ENCODE results near the gene MINK1. TPM values are rescaled to one million over a fixed set of nuclear protein-coding genes. Genes with fewer than 3 reads are reported as not detected.
"Not testable (repeated sequence)": the region's sequence is repeated elsewhere in the genome, so short reads cannot be mapped to it uniquely, and the experiment has no call there.

MINK1 gene
- total and polyA plus RNA-seq, 9 donors, result 11.8 to 39.3 (median 29.1) TPM

GRCh38 chr17:4810696-4811290 lies 22.3 kb upstream of the MINK1 start:
- Histone ChIP-seq H3K36me3 (ENCODE audit: control insufficient read depth, insufficient read depth, low read length) (peaks cover 40% of the 10 kb centered on the region), H3K4me3 (ENCODE audit: low read length) (no peak overlapping the region), H3K9me3 (replicated peaks; ENCODE audit: control insufficient read depth, low read depth, low read length) (no peaks in the 10 kb centered on the region), H3K27me3 (ENCODE audit: control insufficient read depth, insufficient read depth, low read length) (no peaks in the 10 kb centered on the region), H3K4me1 (ENCODE audit: control insufficient read depth, insufficient read depth, low read length) (peaks cover 14% of the 10 kb centered on the region), H3K27ac (ENCODE audit: low read length) (no peak overlapping the region)
- 61% methylated on average over 13 of the region's 13 CpGs for WGBS (ENCODE audit: insufficient coverage)
- DNase-seq, result peak; percentile 25

GRCh38 chr17:4811471-4811870 lies 21.7 kb upstream of the MINK1 start:
- Histone ChIP-seq H3K27ac (ENCODE audit: low read length) (no peak overlapping the region), H3K27me3 (ENCODE audit: control insufficient read depth, insufficient read depth, low read length) (no peaks in the 10 kb centered on the region), H3K36me3 (ENCODE audit: control insufficient read depth, insufficient read depth, low read length) (peaks cover 43% of the 10 kb centered on the region), H3K4me1 (ENCODE audit: control insufficient read depth, insufficient read depth, low read length) (peaks cover 14% of the 10 kb centered on the region), H3K4me3 (ENCODE audit: low read length) (no peak overlapping the region), H3K9me3 (replicated peaks; ENCODE audit: control insufficient read depth, low read depth, low read length) (no peaks in the 10 kb centered on the region)
- DNase-seq, result no peak
- WGBS (ENCODE audit: insufficient coverage), result 96% methylated on average over 4 of the region's 12 CpGs

GRCh38 chr17:4812690-4813089 lies 20.4 kb upstream of the MINK1 start:
- DNase-seq, result no peak
- H3K4me1 ChIP-seq (ENCODE audit: control insufficient read depth, insufficient read depth, low read length), result peaks cover 12% of the 10 kb centered on the region
- no peak overlapping the region for H3K4me3 ChIP-seq (ENCODE audit: low read length)
- no peaks in the 10 kb centered on the region for H3K9me3 ChIP-seq (replicated peaks; ENCODE audit: control insufficient read depth, low read depth, low read length)
- H3K27me3 ChIP-seq (ENCODE audit: control insufficient read depth, insufficient read depth, low read length), result no peaks in the 10 kb centered on the region
- peaks cover 53% of the 10 kb centered on the region for H3K36me3 ChIP-seq (ENCODE audit: control insufficient read depth, insufficient read depth, low read length)
- WGBS (ENCODE audit: insufficient coverage), result 88% methylated on average over 3 of the region's 7 CpGs
- no peak overlapping the region for H3K27ac ChIP-seq (ENCODE audit: low read length)

- WGBS (ENCODE audit: insufficient coverage), result 91% methylated on average over 5 of the region's 7 CpGs
- H3K27ac ChIP-seq (ENCODE audit: low read length), result no peak overlapping the region
- H3K27me3 ChIP-seq (ENCODE audit: control insufficient read depth, insufficient read depth, low read length), result no peaks in the 10 kb centered on the region
- no peak for DNase-seq
- no peaks in the 10 kb centered on the region for H3K9me3 ChIP-seq (replicated peaks; ENCODE audit: control insufficient read depth, low read depth, low read length)
- H3K36me3 ChIP-seq (ENCODE audit: control insufficient read depth, insufficient read depth, low read length), result peaks cover 54% of the 10 kb centered on the region
- no peak overlapping the region for H3K4me3 ChIP-seq (ENCODE audit: low read length)
- H3K4me1 ChIP-seq (ENCODE audit: control insufficient read depth, insufficient read depth, low read length), result peaks cover 3% of the 10 kb centered on the region
Observed at GRCh38 chr17:4815043-4815675, 18.0 kb upstream of the MINK1 start.

GRCh38 chr17:4816826-4817225 lies 16.3 kb upstream of the MINK1 start:
- no peak overlapping the region for H3K27ac ChIP-seq (ENCODE audit: low read length)
- WGBS (ENCODE audit: insufficient coverage), result 95% methylated on average over 8 of the region's 13 CpGs
- no peak overlapping the region for H3K4me3 ChIP-seq (ENCODE audit: low read length)
- no peaks in the 10 kb centered on the region for H3K27me3 ChIP-seq (ENCODE audit: control insufficient read depth, insufficient read depth, low read length)
- H3K36me3 ChIP-seq (ENCODE audit: control insufficient read depth, insufficient read depth, low read length), result peaks cover 48% of the 10 kb centered on the region
- H3K4me1 ChIP-seq (ENCODE audit: control insufficient read depth, insufficient read depth, low read length), result no peaks in the 10 kb centered on the region
- H3K9me3 ChIP-seq (replicated peaks; ENCODE audit: control insufficient read depth, low read depth, low read length), result no peaks in the 10 kb centered on the region
- no peak for DNase-seq

- no peak for DNase-seq
- no peak overlapping the region for H3K27ac ChIP-seq (ENCODE audit: low read length)
- 80% methylated on average over 8 of the region's 12 CpGs for WGBS (ENCODE audit: insufficient coverage)
- no peak overlapping the region for H3K4me3 ChIP-seq (ENCODE audit: low read length)
- H3K9me3 ChIP-seq (replicated peaks; ENCODE audit: control insufficient read depth, low read depth, low read length), result no peaks in the 10 kb centered on the region
- no peaks in the 10 kb centered on the region for H3K4me1 ChIP-seq (ENCODE audit: control insufficient read depth, insufficient read depth, low read length)
- no peaks in the 10 kb centered on the region for H3K27me3 ChIP-seq (ENCODE audit: control insufficient read depth, insufficient read depth, low read length)
- peaks cover 59% of the 10 kb centered on the region for H3K36me3 ChIP-seq (ENCODE audit: control insufficient read depth, insufficient read depth, low read length)
Observed at GRCh38 chr17:4818276-4818675, 14.9 kb upstream of the MINK1 start.

- no peaks in the 10 kb centered on the region for H3K4me1 ChIP-seq (ENCODE audit: control insufficient read depth, insufficient read depth, low read length)
- H3K9me3 ChIP-seq (replicated peaks; ENCODE audit: control insufficient read depth, low read depth, low read length), result no peaks in the 10 kb centered on the region
- no peaks in the 10 kb centered on the region for H3K27me3 ChIP-seq (ENCODE audit: control insufficient read depth, insufficient read depth, low read length)
- DNase-seq, result no peak
- 40% methylated on average over 1 of the region's 3 CpGs for WGBS (ENCODE audit: insufficient coverage)
- H3K4me3 ChIP-seq (ENCODE audit: low read length), result no peak overlapping the region
- H3K36me3 ChIP-seq (ENCODE audit: control insufficient read depth, insufficient read depth, low read length), result peaks cover 37% of the 10 kb centered on the region
- no peak overlapping the region for H3K27ac ChIP-seq (ENCODE audit: low read length)
Observed at GRCh38 chr17:4822835-4823234, 10.3 kb upstream of the MINK1 start.

GRCh38 chr17:4823373-4824089 lies 9.6 kb upstream of the MINK1 start:
- Histone ChIP-seq H3K9me3 (replicated peaks; ENCODE audit: control insufficient read depth, low read depth, low read length) (no peaks in the 10 kb centered on the region), H3K4me3 (ENCODE audit: low read length) (no peak overlapping the region), H3K27me3 (ENCODE audit: control insufficient read depth, insufficient read depth, low read length) (no peaks in the 10 kb centered on the region), H3K36me3 (ENCODE audit: control insufficient read depth, insufficient read depth, low read length) (peaks cover 31% of the 10 kb centered on the region), H3K27ac (ENCODE audit: low read length) (no peak overlapping the region), H3K4me1 (ENCODE audit: control insufficient read depth, insufficient read depth, low read length) (no peaks in the 10 kb centered on the region)
- 85% methylated on average over 3 of the region's 12 CpGs for WGBS (ENCODE audit: insufficient coverage)
- DNase-seq, result no peak

GRCh38 chr17:4827399-4827798 lies 5.7 kb upstream of the MINK1 start:
- Histone ChIP-seq H3K9me3 (replicated peaks; ENCODE audit: control insufficient read depth, low read depth, low read length) (no peaks in the 10 kb centered on the region), H3K27me3 (ENCODE audit: control insufficient read depth, insufficient read depth, low read length) (no peaks in the 10 kb centered on the region), H3K36me3 (ENCODE audit: control insufficient read depth, insufficient read depth, low read length) (peaks cover 14% of the 10 kb centered on the region), H3K4me3 (ENCODE audit: low read length) (no peak overlapping the region), H3K4me1 (ENCODE audit: control insufficient read depth, insufficient read depth, low read length) (no peaks in the 10 kb centered on the region), H3K27ac (ENCODE audit: low read length) (no peak overlapping the region)
- WGBS (ENCODE audit: insufficient coverage), result 46% methylated on average over 6 of the region's 8 CpGs
- DNase-seq, result no peak

- 0% methylated on average over 10 of the region's 17 CpGs for WGBS (ENCODE audit: insufficient coverage)
- H3K9me3 ChIP-seq (replicated peaks; ENCODE audit: control insufficient read depth, low read depth, low read length); H3K36me3 ChIP-seq (ENCODE audit: control insufficient read depth, insufficient read depth, low read length); H3K27me3 ChIP-seq (ENCODE audit: control insufficient read depth, insufficient read depth, low read length); DNase-seq: not testable (repeated sequence)
- H3K4me1 ChIP-seq (ENCODE audit: control insufficient read depth, insufficient read depth, low read length), result peaks cover 25% of the 10 kb centered on the region
- peak overlapping the region; percentile 84 for H3K27ac ChIP-seq (ENCODE audit: low read length)
- peak overlapping the region; percentile 56 for H3K4me3 ChIP-seq (ENCODE audit: low read length)
Observed at GRCh38 chr17:4832829-4833177, 337 bp upstream of the MINK1 start.

Data from muscle of leg (tissue), 11 donors.